Measurements from ENCODE around the gene AVPR2. TPM values are rescaled to one million over a fixed set of nuclear protein-coding genes. Genes with fewer than 3 reads are reported as not detected.

Gene AVPR2
- total RNA-seq, 5 donors from 2014 or later (not counting 1 experiment from before 2014, with no cell fraction given) = not detected

- no peak overlapping the region for H3K27ac Mint-ChIP-seq
- H3K36me3 Mint-ChIP-seq = no peaks in the 10 kb centered on the region
- ChIA-PET POLR2A (no interaction called here), CTCF (no interaction called here)
- H3K4me1 ChIP-seq (ENCODE audit: control insufficient read depth in 1 of 2, extremely low read depth in 1 of 2, insufficient read depth in 2 of 2, low read length in 2 of 2) = peaks cover 2 to 21% of the 10 kb centered on the region in 2 experiments
- H3K27me3 Mint-ChIP-seq = peaks cover 20 to 46% of the 10 kb centered on the region in 2 donors
- no peak overlapping the region for H3K27ac ChIP-seq (ENCODE audit: low read length)
- DNase-seq (peak; percentile 19 to 79 (median 58)), ATAC-seq (replicated peaks in 1 of 4) (peak; percentile 66 to 79 (median 74))
- H3K4me3 Mint-ChIP-seq = peak overlapping the region in 1 of 3 donors; percentile 10
- peaks cover 19 to 23% (median 20%) of the 10 kb centered on the region in 3 donors for H3K4me1 Mint-ChIP-seq
- 3% methylated on average over 10 of the region's 42 CpGs for WGBS (ENCODE audit: insufficient coverage)
- no peaks in the 10 kb centered on the region for H3K9me3 Mint-ChIP-seq
- no peaks in the 10 kb centered on the region for H3K36me3 ChIP-seq (ENCODE audit: control insufficient read depth in 2 of 2, extremely low read depth in 1 of 2, insufficient read depth in 1 of 2, low read length in 1 of 2)
- no peaks in the 10 kb centered on the region for H3K9me3 ChIP-seq
- peaks cover 0 to 43% of the 10 kb centered on the region in 2 experiments for H3K27me3 ChIP-seq (replicated peaks in 1 of 2; ENCODE audit: control insufficient read depth in 2 of 2, extremely low read depth in 1 of 2, insufficient read depth in 2 of 2, low read length in 1 of 2)
- H3K4me3 ChIP-seq (ENCODE audit: control insufficient read depth in 1 of 2, extremely low read depth in 1 of 2, low read length in 1 of 2) = no peak overlapping the region
Measured at GRCh38 chrX:153875391-153876111, 28.9 kb upstream of the AVPR2 start.

DNA sequence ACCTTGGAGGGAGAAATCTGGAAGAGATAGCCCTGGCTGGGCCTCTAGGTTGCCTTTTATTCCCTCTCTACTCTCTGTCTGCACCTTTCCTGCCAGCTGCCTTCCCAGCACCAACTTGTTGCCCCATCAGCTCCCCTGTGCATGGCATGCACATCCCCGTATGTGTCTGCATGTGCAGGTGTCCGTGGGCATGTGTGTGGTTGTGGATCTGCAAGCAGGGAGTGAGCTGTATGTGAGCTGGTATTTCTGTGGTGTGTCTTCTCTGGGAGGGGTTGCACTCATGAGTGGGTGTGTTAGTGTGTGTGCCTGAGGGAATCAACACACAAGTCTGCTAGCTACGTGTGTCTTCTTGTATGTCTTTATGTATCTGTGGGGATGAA, 28.4 kb upstream of the AVPR2 start:
- Mint-ChIP-seq H3K9me3 (no peaks in the 10 kb centered on the region), H3K4me3 (no peak overlapping the region), H3K27ac (peak overlapping the region in 1 of 2 donors; percentile 67), H3K4me1 (peaks cover 19 to 23% (median 20%) of the 10 kb centered on the region in 3 donors), H3K27me3 (peaks cover 20 to 46% of the 10 kb centered on the region in 2 donors), H3K36me3 (no peaks in the 10 kb centered on the region)
- no peaks in the 10 kb centered on the region for H3K36me3 ChIP-seq (ENCODE audit: control insufficient read depth in 2 of 2, extremely low read depth in 1 of 2, insufficient read depth in 1 of 2, low read length in 1 of 2)
- ChIA-PET POLR2A (no interaction called here), CTCF (no interaction called here)
- H3K4me1 ChIP-seq (ENCODE audit: control insufficient read depth in 1 of 2, extremely low read depth in 1 of 2, insufficient read depth in 2 of 2, low read length in 2 of 2) = peaks cover 2 to 21% of the 10 kb centered on the region in 2 experiments
- no peak for ATAC-seq (replicated peaks in 1 of 4)
- H3K27ac ChIP-seq (ENCODE audit: low read length) = no peak overlapping the region
- peaks cover 0 to 42% of the 10 kb centered on the region in 2 experiments for H3K27me3 ChIP-seq (replicated peaks in 1 of 2; ENCODE audit: control insufficient read depth in 2 of 2, extremely low read depth in 1 of 2, insufficient read depth in 2 of 2, low read length in 1 of 2)
- no CpG with 5 or more reads among the region's 3 CpGs for WGBS (ENCODE audit: insufficient coverage)
- H3K4me3 ChIP-seq (ENCODE audit: control insufficient read depth in 1 of 2, extremely low read depth in 1 of 2, low read length in 1 of 2) = no peak overlapping the region
- no peak for DNase-seq
- no peaks in the 10 kb centered on the region for H3K9me3 ChIP-seq

DNA sequence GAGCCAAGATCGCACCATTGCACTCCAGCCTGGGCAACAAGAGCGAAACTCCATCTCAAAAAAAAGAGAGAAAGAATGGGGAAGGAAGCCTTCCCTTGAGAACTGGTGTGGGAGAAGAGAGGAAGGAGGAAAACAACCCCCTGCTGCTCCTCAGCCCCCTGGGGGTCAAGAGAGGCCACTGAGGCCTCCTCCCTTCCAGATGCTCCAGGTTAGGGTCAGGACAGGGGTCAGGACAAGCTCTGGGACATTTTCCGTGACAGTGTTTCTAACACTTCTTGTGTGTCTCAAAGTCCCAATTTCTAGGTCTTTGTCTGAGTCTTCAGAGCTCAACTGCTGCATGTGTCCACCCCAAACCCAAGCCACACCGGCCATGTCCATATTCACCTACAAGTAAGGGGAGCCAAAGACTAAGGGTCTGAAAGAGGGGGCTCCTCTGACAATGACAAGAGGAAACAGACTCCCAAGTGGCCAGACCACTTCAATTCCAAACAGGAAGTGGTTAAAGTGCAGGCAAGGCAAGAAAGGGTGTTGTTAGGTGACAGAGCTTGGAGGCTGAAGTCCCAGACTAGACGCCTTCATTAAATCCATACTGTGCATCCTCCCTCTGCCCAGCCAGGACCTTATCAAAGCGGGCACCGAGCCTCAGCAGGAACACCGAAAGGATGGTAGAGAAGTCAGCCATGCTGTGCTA, 26.8 kb upstream of the AVPR2 start:
- ATAC-seq (replicated peaks in 1 of 4) = no peak
- no peak for DNase-seq
- Mint-ChIP-seq H3K27ac (no peak overlapping the region), H3K9me3 (no peaks in the 10 kb centered on the region), H3K36me3 (no peaks in the 10 kb centered on the region), H3K4me1 (peaks cover 19 to 24% (median 20%) of the 10 kb centered on the region in 3 donors), H3K27me3 (peaks cover 23 to 40% of the 10 kb centered on the region in 2 donors), H3K4me3 (peak overlapping the region in 1 of 3 donors; percentile 34)
- Histone ChIP-seq H3K4me3 (ENCODE audit: control insufficient read depth in 1 of 2, extremely low read depth in 1 of 2, low read length in 1 of 2) (no peak overlapping the region), H3K27me3 (replicated peaks in 1 of 2; ENCODE audit: control insufficient read depth in 2 of 2, extremely low read depth in 1 of 2, insufficient read depth in 2 of 2, low read length in 1 of 2) (peaks cover 0 to 58% of the 10 kb centered on the region in 2 experiments), H3K9me3 (no peaks in the 10 kb centered on the region), H3K4me1 (ENCODE audit: control insufficient read depth in 1 of 2, extremely low read depth in 1 of 2, insufficient read depth in 2 of 2, low read length in 2 of 2) (peaks cover 2 to 21% of the 10 kb centered on the region in 2 experiments), H3K36me3 (ENCODE audit: control insufficient read depth in 2 of 2, extremely low read depth in 1 of 2, insufficient read depth in 1 of 2, low read length in 1 of 2) (no peaks in the 10 kb centered on the region), H3K27ac (ENCODE audit: low read length) (no peak overlapping the region)
- WGBS (ENCODE audit: insufficient coverage) = no CpG with 5 or more reads among the region's 8 CpGs
- CTCF ChIA-PET = interaction anchor here in 1 of 2 donors (0.6 kb wide), 1 partner anchor 31 kb away, joined by 3 read pairs; no protein-coding TSS in a partner anchor
- POLR2A ChIA-PET = no interaction called here

- CTCF ChIA-PET = no interaction called here
- WGBS (ENCODE audit: insufficient coverage) = 33% methylated on average over 1 of the region's 5 CpGs
Measured at GRCh38 chrX:153878345-153878744, 26.1 kb upstream of the AVPR2 start.

DNA sequence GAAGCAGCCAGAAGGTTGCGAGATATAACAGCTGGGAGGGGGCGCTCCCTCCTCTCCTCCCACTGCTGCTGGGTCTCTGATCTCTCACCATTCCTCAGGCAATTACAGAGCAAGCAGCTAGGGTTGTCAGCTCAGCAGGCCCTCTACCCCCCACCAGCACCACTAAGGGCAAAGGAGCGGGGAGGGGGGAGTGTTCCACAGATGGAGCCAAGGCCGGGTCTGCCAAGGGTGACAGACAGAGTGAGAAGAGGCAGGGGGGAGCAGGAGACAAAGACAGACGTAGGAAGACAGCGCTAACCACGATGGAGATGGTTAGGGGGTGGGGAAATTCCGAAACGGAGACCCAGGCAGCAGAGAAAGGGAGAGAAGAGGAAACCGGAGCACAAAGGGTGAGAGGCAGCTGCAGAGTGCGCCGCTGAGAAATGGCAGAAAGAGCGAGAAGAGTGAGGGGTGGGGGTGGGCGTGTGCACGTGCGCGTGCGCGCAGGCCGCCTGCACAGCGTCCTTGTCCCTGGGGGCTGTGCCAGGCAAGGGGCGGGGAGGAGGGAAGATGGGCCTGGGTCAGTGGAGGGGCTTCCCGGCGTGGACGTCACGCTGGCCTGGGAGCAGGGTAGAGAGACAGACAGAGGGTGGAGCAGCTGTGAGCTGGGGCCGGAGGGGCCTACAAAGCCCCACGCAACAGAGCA, 25.4 kb upstream of the AVPR2 start:
- Mint-ChIP-seq H3K4me3 (peak overlapping the region in 1 of 3 donors; percentile 33), H3K27ac (no peak overlapping the region), H3K36me3 (no peaks in the 10 kb centered on the region), H3K27me3 (peaks cover 29 to 39% of the 10 kb centered on the region in 2 donors), H3K9me3 (no peaks in the 10 kb centered on the region), H3K4me1 (peaks cover 19 to 24% (median 20%) of the 10 kb centered on the region in 3 donors)
- H3K27ac ChIP-seq (ENCODE audit: low read length) = no peak overlapping the region
- H3K36me3 ChIP-seq (ENCODE audit: control insufficient read depth in 2 of 2, extremely low read depth in 1 of 2, insufficient read depth in 1 of 2, low read length in 1 of 2) = no peaks in the 10 kb centered on the region
- H3K9me3 ChIP-seq = no peaks in the 10 kb centered on the region
- H3K27me3 ChIP-seq (replicated peaks in 1 of 2; ENCODE audit: control insufficient read depth in 2 of 2, extremely low read depth in 1 of 2, insufficient read depth in 2 of 2, low read length in 1 of 2) = peaks cover 0 to 72% of the 10 kb centered on the region in 2 experiments
- ChIA-PET POLR2A (no interaction called here), CTCF (interaction anchor here in 1 of 2 donors (0.7 kb wide), 1 partner anchor 123 kb away, joined by 3 read pairs; no protein-coding TSS in a partner anchor)
- 14% methylated on average over 11 of the region's 28 CpGs for WGBS (ENCODE audit: insufficient coverage)
- DNase-seq (peak in 1 of 35 experiments; percentile 47), ATAC-seq (replicated peaks in 1 of 4) (peak in 1 of 4 experiments; percentile 72)
- no peak overlapping the region for H3K4me3 ChIP-seq (ENCODE audit: control insufficient read depth in 1 of 2, extremely low read depth in 1 of 2, low read length in 1 of 2)
- peaks cover 2 to 21% of the 10 kb centered on the region in 2 experiments for H3K4me1 ChIP-seq (ENCODE audit: control insufficient read depth in 1 of 2, extremely low read depth in 1 of 2, insufficient read depth in 2 of 2, low read length in 2 of 2)

More at GRCh38 chrX:153878345-153878744, 26.1 kb upstream of the AVPR2 start:
- Mint-ChIP-seq H3K4me3 (peak overlapping the region in 1 of 3 donors; percentile 34), H3K36me3 (no peaks in the 10 kb centered on the region), H3K27me3 (peaks cover 23 to 34% of the 10 kb centered on the region in 2 donors), H3K27ac (no peak overlapping the region), H3K9me3 (no peaks in the 10 kb centered on the region), H3K4me1 (peaks cover 19 to 24% (median 20%) of the 10 kb centered on the region in 3 donors)
- POLR2A ChIA-PET = no interaction called here
- peaks cover 2 to 21% of the 10 kb centered on the region in 2 experiments for H3K4me1 ChIP-seq (ENCODE audit: control insufficient read depth in 1 of 2, extremely low read depth in 1 of 2, insufficient read depth in 2 of 2, low read length in 2 of 2)
- H3K27ac ChIP-seq (ENCODE audit: low read length) = no peak overlapping the region
- H3K36me3 ChIP-seq (ENCODE audit: control insufficient read depth in 2 of 2, extremely low read depth in 1 of 2, insufficient read depth in 1 of 2, low read length in 1 of 2) = no peaks in the 10 kb centered on the region
- ATAC-seq (replicated peaks in 1 of 4) (no peak), DNase-seq (no peak)
- peaks cover 0 to 65% of the 10 kb centered on the region in 2 experiments for H3K27me3 ChIP-seq (replicated peaks in 1 of 2; ENCODE audit: control insufficient read depth in 2 of 2, extremely low read depth in 1 of 2, insufficient read depth in 2 of 2, low read length in 1 of 2)
- H3K9me3 ChIP-seq = no peaks in the 10 kb centered on the region
- H3K4me3 ChIP-seq (ENCODE audit: control insufficient read depth in 1 of 2, extremely low read depth in 1 of 2, low read length in 1 of 2) = no peak overlapping the region
